GM19324 (cell line): ENCODE results near the gene INSYN2A.

Experiments used
- ATAC-seq: cut with Tn5 transposase; IDR thresholded peaks from one replicate; pipeline ENCODE4 v1.9.1; 2021; ENCODE audit warnings: mild to moderate bottlenecking, moderate library complexity; ENCODE audit not compliant: unreplicated experiment, low FRiP score

Gene INSYN2A

GRCh38 chr10:127196282-127197153, at the start of gene INSYN2A:
Gene INSYN2A, minus strand, starts transcription at chr10:127196591. Its CDS starts 20,196 bp downstream, at chr10:127176395.
- ATAC-seq = no peak

- ATAC-seq = no peak
Measured at GRCh38 chr10:127245456-127245855, 49.1 kb upstream of the INSYN2A start.

GRCh38 chr10:127243490-127244272, 47.3 kb upstream of the INSYN2A start:
- ATAC-seq = no peak

- ATAC-seq = no peak
Measured at GRCh38 chr10:127242914-127243313, 46.5 kb upstream of the INSYN2A start.

GRCh38 chr10:127236266-127236665, 39.9 kb upstream of the INSYN2A start:
- ATAC-seq = no peak

- ATAC-seq = no peak
Measured at GRCh38 chr10:127234306-127234800, 38.0 kb upstream of the INSYN2A start.

GRCh38 chr10:127228195-127228787, 31.9 kb upstream of the INSYN2A start:
- ATAC-seq = no peak

GRCh38 chr10:127227663-127228062, 31.3 kb upstream of the INSYN2A start:
- no peak for ATAC-seq

GRCh38 chr10:127227027-127227426, 30.6 kb upstream of the INSYN2A start:
- ATAC-seq = no peak

GRCh38 chr10:127221281-127221680, 24.9 kb upstream of the INSYN2A start:
- ATAC-seq = no peak

GRCh38 chr10:127218658-127219057, 22.3 kb upstream of the INSYN2A start:
- ATAC-seq = no peak

- ATAC-seq = no peak
Measured at GRCh38 chr10:127216786-127217185, 20.4 kb upstream of the INSYN2A start.

GRCh38 chr10:127216274-127216673, 19.9 kb upstream of the INSYN2A start:
- no peak for ATAC-seq

- ATAC-seq = no peak
Measured at GRCh38 chr10:127215866-127216265, 19.5 kb upstream of the INSYN2A start.

GRCh38 chr10:127210936-127211466, 14.6 kb upstream of the INSYN2A start:
- ATAC-seq = no peak

- no peak for ATAC-seq
Measured at GRCh38 chr10:127207081-127207480, 10.7 kb upstream of the INSYN2A start.

- no peak for ATAC-seq
Measured at GRCh38 chr10:127203067-127203466, 6.7 kb upstream of the INSYN2A start.

- ATAC-seq = no peak
Measured at GRCh38 chr10:127200646-127201045, 4.3 kb upstream of the INSYN2A start.

GRCh38 chr10:127198721-127199120, 2.3 kb upstream of the INSYN2A start:
- no peak for ATAC-seq

GRCh38 chr10:127198307-127198706, 1.9 kb upstream of the INSYN2A start:
- ATAC-seq = no peak

- no peak for ATAC-seq
Measured at GRCh38 chr10:127197154-127197432, 702 bp upstream of the INSYN2A start.
